Mesothelial cell of epicardium (in vitro differentiated cells): ENCODE data around the gene HNRNPA3. TPM values are rescaled to one million over a fixed set of nuclear protein-coding genes. Genes with fewer than 3 reads are reported as not detected.
"Not testable (repeated sequence)": the region's sequence is repeated elsewhere in the genome, so short reads cannot be mapped to it uniquely, and the experiment has no call there.

Source experiments
- DNase-seq, 2 experiments: peaks; one replicate each; pipeline ENCODE4 v3.0.0; 2021; ENCODE audit warnings: low spot score in 2 of 2; ENCODE audit not compliant: unreplicated experiment in 2 of 2
- H3K27ac Mint-ChIP-seq: 2 replicates; pipeline ENCODE4 v1.8.0; 2021; ENCODE audit warnings: mixed read lengths
- H3K27me3 Mint-ChIP-seq: 2 replicates; pipeline ENCODE4 v1.8.0; 2021; ENCODE audit warnings: low read depth, mixed read lengths
- H3K36me3 Mint-ChIP-seq: 2 replicates; pipeline ENCODE4 v1.8.0; 2021; ENCODE audit warnings: mixed read lengths
- H3K4me1 Mint-ChIP-seq: 2 replicates; pipeline ENCODE4 v1.8.0; 2021; ENCODE audit warnings: mixed read lengths
- H3K4me3 Mint-ChIP-seq: 2 replicates; pipeline ENCODE4 v1.8.0; 2021; ENCODE audit warnings: mild to moderate bottlenecking, moderate library complexity, mixed read lengths
- H3K9me3 Mint-ChIP-seq: 2 replicates; pipeline ENCODE4 v1.8.0; 2021; ENCODE audit warnings: mixed read lengths
- CTCF ChIP-seq: fragments of 200-600 bp; sonication (generic); IDR thresholded peaks from one replicate; pipeline ENCODE4 v1.5.0; 2021; ENCODE audit warnings: antibody characterized with exemption; ENCODE audit not compliant: unreplicated experiment
- total RNA-seq: library from RNA; stranded (reverse); gene quantifications from 3 replicates; pipeline ENCODE4 v1.2.1, GENCODE V29; 2021

The HNRNPA3 gene
- total RNA-seq, 1 donor from 2014 or later, result 264 TPM

GRCh38 chr2:177211576-177212105 is 953 bp upstream of the HNRNPA3 start:
- DNase-seq, result no peak
- H3K4me1 Mint-ChIP-seq, result peaks cover 45% of the 10 kb centered on the region
- H3K27me3 Mint-ChIP-seq, result no peaks in the 10 kb centered on the region
- no peaks in the 10 kb centered on the region for H3K9me3 Mint-ChIP-seq
- H3K36me3 Mint-ChIP-seq, result peaks cover 13% of the 10 kb centered on the region
- no peak for TF ChIP-seq CTCF
- peak overlapping the region; percentile 88 for H3K4me3 Mint-ChIP-seq
- H3K27ac Mint-ChIP-seq, result peak overlapping the region; percentile 100

GRCh38 chr2:177212891-177213856 is 580 bp downstream of the HNRNPA3 start:
- peak; percentile 86 to 88 for DNase-seq
- Mint-ChIP-seq H3K9me3 (no peaks in the 10 kb centered on the region), H3K4me1 (peaks cover 46% of the 10 kb centered on the region), H3K27me3 (no peaks in the 10 kb centered on the region), H3K36me3 (peaks cover 22% of the 10 kb centered on the region), H3K27ac (peak overlapping the region; percentile 100), H3K4me3 (peak overlapping the region; percentile 88)
- no peak for TF ChIP-seq CTCF

GRCh38 chr2:177217247-177217843 is 4.8 kb downstream of the HNRNPA3 start:
- Mint-ChIP-seq H3K27ac (no peak overlapping the region), H3K36me3 (peaks cover 43% of the 10 kb centered on the region), H3K4me3 (no peak overlapping the region), H3K27me3 (no peaks in the 10 kb centered on the region), H3K9me3 (no peaks in the 10 kb centered on the region), H3K4me1 (peaks cover 30% of the 10 kb centered on the region)
- DNase-seq, result no peak
- TF ChIP-seq CTCF, result no peak

- not testable (repeated sequence) for H3K9me3 Mint-ChIP-seq, H3K27ac Mint-ChIP-seq, DNase-seq, H3K4me3 Mint-ChIP-seq, H3K27me3 Mint-ChIP-seq
- peaks cover 19% of the 10 kb centered on the region for H3K4me1 Mint-ChIP-seq
- H3K36me3 Mint-ChIP-seq, result peaks cover 48% of the 10 kb centered on the region
These were observed 7.2 kb downstream of the HNRNPA3 start for GRCh38 chr2:177219787-177220186.

GRCh38 chr2:177221534-177221933 is 8.9 kb downstream of the HNRNPA3 start:
- no peaks in the 10 kb centered on the region for H3K27me3 Mint-ChIP-seq
- H3K4me1 Mint-ChIP-seq, result peaks cover 2% of the 10 kb centered on the region
- H3K4me3 Mint-ChIP-seq, result no peak overlapping the region
- peaks cover 36% of the 10 kb centered on the region for H3K36me3 Mint-ChIP-seq
- no peak for TF ChIP-seq CTCF
- peak overlapping the region; percentile 66 for H3K27ac Mint-ChIP-seq
- DNase-seq, result no peak
- no peaks in the 10 kb centered on the region for H3K9me3 Mint-ChIP-seq

GRCh38 chr2:177221970-177222369 is 9.4 kb downstream of the HNRNPA3 start:
- no peak for TF ChIP-seq CTCF
- H3K27ac Mint-ChIP-seq, result peak overlapping the region; percentile 66
- peaks cover 35% of the 10 kb centered on the region for H3K36me3 Mint-ChIP-seq
- H3K9me3 Mint-ChIP-seq, result no peaks in the 10 kb centered on the region
- no peaks in the 10 kb centered on the region for H3K27me3 Mint-ChIP-seq
- peaks cover under 1% of the 10 kb centered on the region for H3K4me1 Mint-ChIP-seq
- no peak overlapping the region for H3K4me3 Mint-ChIP-seq
- DNase-seq, result no peak

GRCh38 chr2:177223436-177223835 is 10.8 kb downstream of the HNRNPA3 start:
- H3K9me3 Mint-ChIP-seq, H3K4me1 Mint-ChIP-seq, H3K27me3 Mint-ChIP-seq, H3K4me3 Mint-ChIP-seq, DNase-seq, H3K27ac Mint-ChIP-seq: not testable (repeated sequence)
- peaks cover 31% of the 10 kb centered on the region for H3K36me3 Mint-ChIP-seq
